Measurements from ENCODE around the gene SPATA2L. TPM values are rescaled to one million over a fixed set of nuclear protein-coding genes. Genes with fewer than 3 reads are reported as not detected.

SPATA2L gene
- total and polyA plus RNA-seq, 2 of the 13 experiments (the other 11 are each of a cell fraction or from before 2014, with no cell fraction given): 9.1 to 20.7 TPM

DNA sequence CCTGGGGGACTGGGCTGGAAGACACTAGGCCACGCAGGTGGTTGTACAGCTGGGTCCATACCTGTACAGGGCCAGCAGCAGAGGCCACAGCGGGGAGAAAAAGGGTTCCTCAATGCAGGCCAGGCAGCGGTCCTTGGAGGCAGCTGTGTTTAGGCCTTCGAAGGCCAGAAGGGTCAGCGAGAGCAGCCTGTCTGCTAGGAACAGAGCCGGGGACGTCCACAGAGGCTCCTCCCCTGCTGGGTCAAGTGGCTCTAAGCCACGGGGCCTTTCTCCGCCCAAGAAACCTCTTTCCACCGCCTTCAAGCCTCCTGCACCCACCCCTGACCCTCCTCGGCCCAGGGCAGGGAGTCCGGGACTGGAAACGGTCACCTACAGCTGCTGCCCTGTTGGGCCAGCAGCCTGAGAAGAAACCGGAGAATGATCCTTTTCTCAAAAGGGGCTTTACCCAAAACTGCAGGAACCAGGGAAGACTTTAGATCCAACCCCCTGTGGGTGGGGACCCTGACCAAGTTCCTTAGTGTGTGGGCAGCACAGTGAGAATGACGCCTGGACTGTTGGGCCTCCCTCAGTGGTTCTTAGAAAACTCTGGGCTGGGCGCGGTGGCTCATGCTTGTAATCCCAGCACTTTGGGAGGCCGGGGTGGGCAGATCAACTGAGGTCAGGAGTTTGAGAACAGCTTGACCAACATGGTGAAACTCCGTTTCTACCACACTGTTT lies 8.4 kb upstream of the SPATA2L start:
- no peak for ATAC-seq
- intact Hi-C loops (cut with micrococcal nuclease; ENCODE audit: unreplicated experiment) (loop anchor here (10.0 kb wide), 1 partner anchor 115 kb away; the partner anchor contains the start of gene SPIRE2), in situ Hi-C loops (cut with HindIII; ENCODE audit: extremely low pct_ligation_motif_present, low pct_unique_long_range_greater_than_20kb) (loop anchor here (5.0 kb wide), 1 partner anchor 67 kb away; no protein-coding TSS in a partner anchor)
- H3K9ac ChIP-seq (ENCODE audit: insufficient read depth, low read depth, low read length): no peak overlapping the region
- no TSS peak for BruUV-seq (replicated peaks)
- no peaks in the 10 kb centered on the region for H3K9me3 ChIP-seq (ENCODE audit: low read length)
- FAIRE-seq: no peak
- no peaks in the 10 kb centered on the region for H3K4me1 ChIP-seq (ENCODE audit: insufficient read depth, low read length)
- no peak overlapping the region for H2AFZ ChIP-seq (ENCODE audit: low read length)
- POLR2A ChIA-PET: interaction anchor here (1.3 kb wide), 1 partner anchor 10 kb away, joined by 3 read pairs; no protein-coding TSS in a partner anchor
- no peak for DNase-seq (ENCODE audit: low spot score)
- no peak overlapping the region for H3K4me2 ChIP-seq (ENCODE audit: low read depth, low read length)
- H4K20me1 ChIP-seq (ENCODE audit: insufficient read depth, low read length): no peaks in the 10 kb centered on the region
- no peaks in the 10 kb centered on the region for H3K27me3 ChIP-seq (ENCODE audit: control insufficient read depth in 1 of 2, insufficient read depth in 2 of 2, low read length in 2 of 2)
- 95% methylated on average over 15 of the region's 19 CpGs for WGBS (ENCODE audit: low lambda C conversion rate)
- no peak overlapping the region for H3K27ac ChIP-seq (ENCODE audit: extremely low read length, insufficient read depth, low read length)
- no peak overlapping the region for H3K4me3 ChIP-seq (replicated peaks in 1 of 3; ENCODE audit: insufficient read depth in 1 of 3, low read depth in 2 of 3, low read length in 3 of 3)
- no peaks in the 10 kb centered on the region; a peak in 1 of 5 replicates for H3K36me3 ChIP-seq (replicated peaks in 1 of 2; ENCODE audit: control insufficient read depth in 1 of 2, insufficient read depth in 2 of 2, low read length in 2 of 2)
- no peaks in the 10 kb centered on the region for H3K79me2 ChIP-seq (ENCODE audit: insufficient read depth, low read length)
- CTCF ChIA-PET (ENCODE audit: low intra/inter-chr PET ratio, low total read pairs): no interaction called here
- TF ChIP-seq ZNF570 (CRISPR knock-in tag; IDR thresholded peaks at IDR 0.05; ENCODE audit: borderline replicate concordance) (no peak), ARNT (IDR thresholded peaks at IDR 0.05) (no peak), ZFP41 (CRISPR knock-in tag; IDR thresholded peaks at IDR 0.05; ENCODE audit: borderline replicate concordance) (no peak), ZNF792 (CRISPR knock-in tag; IDR thresholded peaks at IDR 0.05) (no peak), ZNF83 (CRISPR knock-in tag; IDR thresholded peaks at IDR 0.05; ENCODE audit: borderline replicate concordance) (no peak)
- TF ChIP-seq, protein P1, sequence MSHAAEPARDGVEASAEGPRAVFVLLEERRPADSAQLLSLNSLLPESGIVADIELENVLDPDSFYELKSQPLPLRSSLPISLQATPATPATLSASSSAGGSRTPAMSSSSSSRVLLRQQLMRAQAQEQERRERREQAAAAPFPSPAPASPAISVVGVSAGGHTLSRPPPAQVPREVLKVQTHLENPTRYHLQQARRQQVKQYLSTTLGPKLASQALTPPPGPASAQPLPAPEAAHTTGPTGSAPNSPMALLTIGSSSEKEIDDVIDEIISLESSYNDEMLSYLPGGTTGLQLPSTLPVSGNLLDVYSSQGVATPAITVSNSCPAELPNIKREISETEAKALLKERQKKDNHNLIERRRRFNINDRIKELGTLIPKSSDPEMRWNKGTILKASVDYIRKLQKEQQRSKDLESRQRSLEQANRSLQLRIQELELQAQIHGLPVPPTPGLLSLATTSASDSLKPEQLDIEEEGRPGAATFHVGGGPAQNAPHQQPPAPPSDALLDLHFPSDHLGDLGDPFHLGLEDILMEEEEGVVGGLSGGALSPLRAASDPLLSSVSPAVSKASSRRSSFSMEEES (CRISPR knock-in tag; IDR thresholded peaks at IDR 0.05): no peak

DNA sequence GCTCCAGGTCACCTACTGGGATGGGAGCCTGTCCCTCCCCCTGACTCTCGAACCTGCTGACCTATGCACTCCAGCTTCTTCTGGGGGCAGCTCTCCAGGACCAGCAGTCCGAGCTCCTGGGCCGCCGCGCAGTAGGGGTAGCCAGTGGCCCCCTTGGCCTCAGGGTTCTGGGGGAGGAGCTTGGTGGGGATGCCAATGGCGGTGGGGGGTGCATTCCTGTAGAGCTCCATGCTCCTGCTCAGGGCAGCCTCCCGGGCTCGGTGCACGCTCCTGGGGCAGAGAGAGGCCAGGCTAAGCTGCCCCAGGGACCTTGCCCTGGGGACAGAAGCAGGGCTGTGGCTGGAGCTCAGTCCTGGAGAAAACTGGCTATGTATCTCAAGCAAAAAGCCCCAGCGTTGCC lies 7.7 kb upstream of the SPATA2L start:
- CTCF ChIA-PET (ENCODE audit: low intra/inter-chr PET ratio, low total read pairs): no interaction called here
- Histone ChIP-seq H4K20me1 (ENCODE audit: insufficient read depth, low read length) (no peaks in the 10 kb centered on the region), H3K79me2 (ENCODE audit: insufficient read depth, low read length) (no peaks in the 10 kb centered on the region), H3K9me3 (ENCODE audit: low read length) (no peaks in the 10 kb centered on the region), H3K4me3 (replicated peaks in 1 of 3; ENCODE audit: insufficient read depth in 1 of 3, low read depth in 2 of 3, low read length in 3 of 3) (no peak overlapping the region), H3K4me2 (ENCODE audit: low read depth, low read length) (no peak overlapping the region), H3K4me1 (ENCODE audit: insufficient read depth, low read length) (no peaks in the 10 kb centered on the region), H3K36me3 (replicated peaks in 1 of 2; ENCODE audit: control insufficient read depth in 1 of 2, insufficient read depth in 2 of 2, low read length in 2 of 2) (no peaks in the 10 kb centered on the region; a peak in 1 of 5 replicates), H2AFZ (ENCODE audit: low read length) (no peak overlapping the region), H3K9ac (ENCODE audit: insufficient read depth, low read depth, low read length) (no peak overlapping the region), H3K27ac (ENCODE audit: extremely low read length, insufficient read depth, low read length) (no peak overlapping the region), H3K27me3 (ENCODE audit: control insufficient read depth in 1 of 2, insufficient read depth in 2 of 2, low read length in 2 of 2) (no peaks in the 10 kb centered on the region)
- POLR2A ChIA-PET: no interaction called here
- BruUV-seq (replicated peaks): no TSS peak
- 94% methylated on average over 6 of the region's 10 CpGs for WGBS (ENCODE audit: low lambda C conversion rate)
- in situ Hi-C loops (cut with HindIII; ENCODE audit: extremely low pct_ligation_motif_present, low pct_unique_long_range_greater_than_20kb) (loop anchor here (5.0 kb wide), 1 partner anchor 68 kb away; no protein-coding TSS in a partner anchor), intact Hi-C loops (cut with micrococcal nuclease; ENCODE audit: unreplicated experiment) (loop anchor here (10.0 kb wide), 1 partner anchor 116 kb away; the partner anchor contains the start of gene SPIRE2)
- DNase-seq (ENCODE audit: low spot score): no peak
- ATAC-seq: no peak
- no peak for FAIRE-seq
- TF ChIP-seq ZKSCAN1 (IDR thresholded peaks at IDR 0.05; ENCODE audit: low read length) (no peak), CBFB (CRISPR knock-in tag; IDR thresholded peaks at IDR 0.05) (no peak), KDM3A (CRISPR knock-in tag; IDR thresholded peaks at IDR 0.05; ENCODE audit: low read depth) (no peak), ZNF737 (CRISPR knock-in tag; IDR thresholded peaks at IDR 0.05; ENCODE audit: borderline replicate concordance) (no peak)
